HEK293 (cell line): ENCODE results near the gene KLK11.

Source experiments
- CTCF ChIA-PET: fragments of 350-600 bp; formaldehyde crosslinking; extraction: SDS; loops from one replicate; lab custom pipeline; 2021; ENCODE audit warnings: antibody characterized with exemption; lab: Yijun Ruan, JAX
- POLR2A ChIA-PET: fragments of 300-600 bp; formaldehyde crosslinking; extraction: SDS; loops from one replicate; lab custom pipeline; 2020; ENCODE audit warnings: antibody characterized with exemption, inconsistent platforms; lab: Yijun Ruan, JAX
- H3K27ac ChIP-seq: fragments of 200-500 bp; sonication (Bioruptor generic); 2 replicates; pipeline ENCODE4 v1.5.1; 2014; ENCODE audit warnings: low read depth, low read length, control low read depth, inconsistent platforms; ENCODE audit errors: extremely low read depth
- H3K36me3 ChIP-seq, 2 experiments: fragments of 200-500 bp in 1 of 2; sonication (Bioruptor generic) in 1 of 2; 1 replicate in 1 of 2; 2 replicates in 1 of 2; pipeline ENCODE4 v1.5.1; 2014 to 2017; ENCODE audit warnings: inconsistent platforms in 2 of 2, low read length in 2 of 2; ENCODE audit not compliant: control insufficient read depth in 2 of 2, insufficient read depth in 1 of 2
- H3K4me1 ChIP-seq: fragments of 200-500 bp; sonication (Bioruptor generic); 2 replicates; pipeline ENCODE4 v1.5.1; 2014; ENCODE audit warnings: mild to moderate bottlenecking, low read length, inconsistent platforms; ENCODE audit not compliant: control insufficient read depth, insufficient read depth
- H3K4me3 ChIP-seq: 2 replicates; pipeline ENCODE4 v1.5.1; 2011; ENCODE audit warnings: low read depth, mild to moderate bottlenecking, control low read depth, low read length, moderate library complexity
- H3K9me3 ChIP-seq: fragments of 200-500 bp; sonication (Bioruptor generic); 2 replicates; pipeline ENCODE4 v1.5.1; 2014; ENCODE audit warnings: low read depth, low read length, inconsistent platforms; ENCODE audit not compliant: control insufficient read depth, insufficient read depth
- KLF1 ChIP-seq: fragments of 450-650 bp; formaldehyde crosslinking; IDR thresholded peaks from 2 replicates; pipeline ENCODE4 v1.5.1; 2016; ENCODE audit warnings: missing biosample characterization, missing genetic modification characterization
- KLF8 ChIP-seq: fragments of 450-650 bp; formaldehyde crosslinking; IDR thresholded peaks from 2 replicates; pipeline ENCODE4 v1.5.1; 2016; ENCODE audit warnings: missing biosample characterization, missing genetic modification characterization
- MZF1 ChIP-seq: fragments of 450-650 bp; formaldehyde crosslinking; IDR thresholded peaks from 2 replicates; pipeline ENCODE4 v1.5.1; 2017; ENCODE audit warnings: missing biosample characterization, missing genetic modification characterization, borderline replicate concordance
- PATZ1 ChIP-seq: fragments of 450-650 bp; formaldehyde crosslinking; IDR thresholded peaks from 2 replicates; pipeline ENCODE4 v1.5.1; 2016; ENCODE audit warnings: missing biosample characterization, missing genetic modification characterization
- PRDM10 ChIP-seq: fragments of 450-650 bp; formaldehyde crosslinking; IDR thresholded peaks from 2 replicates; pipeline ENCODE4 v1.5.1; 2016; ENCODE audit warnings: missing biosample characterization, missing genetic modification characterization
- PRDM6 ChIP-seq: fragments of 450-650 bp; formaldehyde crosslinking; IDR thresholded peaks from 2 replicates; pipeline ENCODE4 v1.5.1; 2017; ENCODE audit warnings: missing biosample characterization, missing genetic modification characterization
- SALL2 ChIP-seq: fragments of 450-650 bp; formaldehyde crosslinking; IDR thresholded peaks from 2 replicates; pipeline ENCODE4 v1.5.0; 2017; ENCODE audit warnings: missing biosample characterization, mild to moderate bottlenecking, missing genetic modification characterization, borderline replicate concordance
- SCRT1 ChIP-seq: fragments of 450-650 bp; formaldehyde crosslinking; IDR thresholded peaks from 2 replicates; pipeline ENCODE4 v1.5.1; 2016; ENCODE audit warnings: missing biosample characterization, missing genetic modification characterization, borderline replicate concordance
- ZBTB20 ChIP-seq: fragments of 450-650 bp; formaldehyde crosslinking; IDR thresholded peaks from 2 replicates; pipeline ENCODE4 v1.5.1; 2016; ENCODE audit warnings: missing biosample characterization, missing genetic modification characterization
- ZBTB44 ChIP-seq: fragments of 450-650 bp; IDR thresholded peaks from 2 replicates; pipeline ENCODE4 v1.5.1; 2018; ENCODE audit warnings: missing biosample characterization, mild to moderate bottlenecking, missing genetic modification characterization
- ZEB2 ChIP-seq: fragments of 450-650 bp; formaldehyde crosslinking; IDR thresholded peaks from 2 replicates; pipeline ENCODE4 v1.5.1; 2016; ENCODE audit warnings: missing biosample characterization, missing genetic modification characterization
- ZNF10 ChIP-seq: fragments of 450-650 bp; formaldehyde crosslinking; IDR thresholded peaks from 2 replicates; pipeline ENCODE4 v1.5.1; 2017; ENCODE audit warnings: missing biosample characterization, missing genetic modification characterization
- ZNF133 ChIP-seq: fragments of 450-650 bp; formaldehyde crosslinking; IDR thresholded peaks from 2 replicates; pipeline ENCODE4 v1.5.1; 2016; ENCODE audit warnings: missing biosample characterization, missing genetic modification characterization
- ZNF239 ChIP-seq: fragments of 450-650 bp; formaldehyde crosslinking; IDR thresholded peaks from 2 replicates; pipeline ENCODE4 v1.5.1; 2016; ENCODE audit warnings: missing biosample characterization, missing genetic modification characterization
- ZNF324 ChIP-seq: fragments of 450-650 bp; formaldehyde crosslinking; IDR thresholded peaks from 2 replicates; pipeline ENCODE4 v1.5.1; 2016; ENCODE audit warnings: missing biosample characterization, missing genetic modification characterization
- ZNF404 ChIP-seq: fragments of 450-650 bp; formaldehyde crosslinking; IDR thresholded peaks from 2 replicates; pipeline ENCODE4 v1.5.1; 2017; ENCODE audit warnings: missing biosample characterization, missing genetic modification characterization
- ZNF416 ChIP-seq: fragments of 450-650 bp; formaldehyde crosslinking; IDR thresholded peaks from 2 replicates; pipeline ENCODE4 v1.5.1; 2016; ENCODE audit warnings: missing biosample characterization, missing genetic modification characterization
- ZNF513 ChIP-seq: fragments of 450-650 bp; IDR thresholded peaks from 2 replicates; pipeline ENCODE4 v1.5.1; 2018; ENCODE audit warnings: missing biosample characterization, missing genetic modification characterization
- ZNF521 ChIP-seq: fragments of 450-650 bp; formaldehyde crosslinking; IDR thresholded peaks from 2 replicates; pipeline ENCODE4 v1.5.1; 2017; ENCODE audit warnings: missing biosample characterization, mild to moderate bottlenecking, missing genetic modification characterization
- ZNF600 ChIP-seq: fragments of 450-650 bp; formaldehyde crosslinking; IDR thresholded peaks from 2 replicates; pipeline ENCODE4 v1.5.1; 2016; ENCODE audit warnings: missing biosample characterization, missing genetic modification characterization
- ZNF639 ChIP-seq: fragments of 450-650 bp; formaldehyde crosslinking; IDR thresholded peaks from 2 replicates; pipeline ENCODE4 v1.5.1; 2016; ENCODE audit warnings: missing biosample characterization, missing genetic modification characterization
- ZNF692 ChIP-seq: fragments of 450-650 bp; formaldehyde crosslinking; IDR thresholded peaks from 2 replicates; pipeline ENCODE4 v1.5.1; 2016; ENCODE audit warnings: missing biosample characterization, missing genetic modification characterization
- ZNF792 ChIP-seq: fragments of 450-650 bp; formaldehyde crosslinking; IDR thresholded peaks from 2 replicates; pipeline ENCODE4 v1.5.1; 2016; ENCODE audit warnings: missing biosample characterization, missing genetic modification characterization
- ZNF843 ChIP-seq: fragments of 450-650 bp; formaldehyde crosslinking; IDR thresholded peaks from 2 replicates; pipeline ENCODE4 v1.5.1; 2016; ENCODE audit warnings: missing biosample characterization, missing genetic modification characterization

The KLK11 gene

GRCh38 chr19:50977626-50978025, 48.8 kb downstream of the KLK11 start:
- Histone ChIP-seq H3K9me3 (no peaks in the 10 kb centered on the region), H3K36me3 (no peaks in the 10 kb centered on the region), H3K27ac (no peak overlapping the region), H3K4me3 (no peak overlapping the region), H3K4me1 (no peaks in the 10 kb centered on the region)
- ChIA-PET CTCF (interaction anchor here (1.9 kb wide), 1 partner anchor 40 kb away, joined by 10 read pairs; no protein-coding TSS in a partner anchor), POLR2A (no interaction called here)
- no peak for TF ChIP-seq ZNF639 (tag by site-specific recombination)
- TF ChIP-seq ZNF133, result no peak
- no peak for TF ChIP-seq SCRT1 (tag by site-specific recombination)
- no peak for TF ChIP-seq ZNF416
- no peak for TF ChIP-seq ZNF239 (tag by site-specific recombination)
- TF ChIP-seq PATZ1, result no peak
- no peak for TF ChIP-seq ZNF792 (tag by site-specific recombination)
- TF ChIP-seq ZNF324 (tag by site-specific recombination), result no peak
- no peak for TF ChIP-seq KLF8 (tag by site-specific recombination)
- TF ChIP-seq ZNF513 (tag by site-specific recombination), result no peak
- no peak for TF ChIP-seq ZEB2 (tag by site-specific recombination)
- no peak for TF ChIP-seq ZBTB44 (tag by site-specific recombination)
- no peak for TF ChIP-seq ZNF10 (tag by site-specific recombination)
- no peak for TF ChIP-seq ZNF843
- no peak for TF ChIP-seq ZNF692 (tag by site-specific recombination)
- no peak for TF ChIP-seq MZF1

- H3K4me3 ChIP-seq, result no peak overlapping the region
- TF ChIP-seq PRDM6 (tag by site-specific recombination) (no peak), ZNF521 (tag by site-specific recombination) (no peak), ZBTB20 (no peak), PRDM10 (no peak), ZNF404 (tag by site-specific recombination) (no peak), SALL2 (tag by site-specific recombination) (no peak), ZNF600 (no peak), KLF1 (tag by site-specific recombination) (peak; percentile 30; the same call in 1 of the 2 replicates)
- TF ChIP-seq, all 188 proteins: peak for 1
- POLR2A ChIA-PET, result no interaction called here
- Histone ChIP-seq H3K36me3 (no peaks in the 10 kb centered on the region), H3K4me1 (no peaks in the 10 kb centered on the region), H3K9me3 (no peaks in the 10 kb centered on the region), H3K27ac (no peak overlapping the region)
- CTCF ChIA-PET, result no interaction called here
These were observed 50.6 kb downstream of the KLK11 start for GRCh38 chr19:50975766-50976165.
